Measurements from ENCODE around the gene BRD3.
"Not testable (repeated sequence)": the region's sequence is repeated elsewhere in the genome, so short reads cannot be mapped to it uniquely, and the experiment has no call there.

Gene BRD3

DNA sequence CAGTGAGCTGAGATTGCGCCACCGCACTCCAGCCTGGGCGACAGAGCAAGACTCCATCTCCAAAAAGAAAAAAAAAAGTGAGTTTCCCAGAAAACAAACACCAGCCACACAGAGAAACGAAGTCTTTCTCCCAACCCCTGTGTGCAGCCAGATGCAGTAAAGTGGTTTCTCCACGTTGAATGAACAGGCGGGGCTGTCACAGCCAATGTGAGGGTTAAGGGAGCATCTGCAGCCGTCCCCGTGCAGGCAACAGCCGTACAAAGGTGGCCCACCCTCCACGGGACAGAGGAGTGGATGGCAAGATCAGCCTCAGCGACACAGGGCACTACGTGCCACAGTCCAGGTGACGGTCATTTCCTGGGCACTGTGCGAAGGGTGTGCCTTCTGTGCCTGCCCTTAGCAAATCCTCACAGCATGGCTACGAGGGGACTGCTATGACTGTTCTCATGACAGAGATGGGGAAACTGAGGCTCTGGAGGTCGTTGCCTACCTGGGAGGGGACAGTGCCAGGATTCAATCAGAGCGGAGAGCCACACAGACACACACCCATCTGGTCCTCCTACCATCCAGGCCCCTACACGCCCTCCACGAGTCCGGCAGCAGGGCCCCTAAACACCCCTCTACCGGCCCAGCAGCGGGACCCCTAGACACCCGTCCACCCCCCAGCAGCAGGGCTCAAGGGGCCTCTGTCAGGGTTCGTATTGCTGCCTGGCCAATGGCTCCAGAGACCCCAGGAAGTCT, 78.0 kb downstream of the BRD3 start:
- Histone ChIP-seq H3K36me3 (ENCODE audit: control insufficient read depth, insufficient read depth, low read length) (no peaks in the 10 kb centered on the region), H3K27me3 (ENCODE audit: insufficient read depth, low read length, poor library complexity) (no peaks in the 10 kb centered on the region), H3K4ac (ENCODE audit: low read depth, low read length) (no peak overlapping the region), H3K4me3 (ENCODE audit: low read length) (no peak overlapping the region), H3K79me1 (ENCODE audit: low read length) (peaks cover 15% of the 10 kb centered on the region), H4K5ac (ENCODE audit: low read length) (no peak overlapping the region), H3K27ac (ENCODE audit: low read depth, low read length) (no peak overlapping the region), H3K56ac (ENCODE audit: low read length) (no peak overlapping the region), H3K79me2 (ENCODE audit: control insufficient read depth, insufficient read depth, low read length) (peaks cover 25% of the 10 kb centered on the region), H3K4me1 (ENCODE audit: control insufficient read depth, low read depth, low read length) (no peaks in the 10 kb centered on the region), H4K8ac (ENCODE audit: low read depth, low read length) (no peak overlapping the region), H2AK5ac (ENCODE audit: low read length) (no peak overlapping the region), H2BK120ac (ENCODE audit: low read depth, low read length) (no peak overlapping the region), H3K23ac (ENCODE audit: low read length) (no peak overlapping the region), H2BK5ac (ENCODE audit: low read length) (no peak overlapping the region), H2BK15ac (replicated peaks; ENCODE audit: low read depth) (no peak overlapping the region), H3K9ac (ENCODE audit: low read length) (no peak overlapping the region), H3K4me2 (ENCODE audit: low read length) (no peak overlapping the region), H3K18ac (ENCODE audit: low read length) (no peak overlapping the region)
- no peak for DNase-seq
- WGBS (ENCODE audit: extremely low coverage, insufficient coverage, low lambda C conversion rate): no CpG with 5 or more reads among the region's 24 CpGs

DNA sequence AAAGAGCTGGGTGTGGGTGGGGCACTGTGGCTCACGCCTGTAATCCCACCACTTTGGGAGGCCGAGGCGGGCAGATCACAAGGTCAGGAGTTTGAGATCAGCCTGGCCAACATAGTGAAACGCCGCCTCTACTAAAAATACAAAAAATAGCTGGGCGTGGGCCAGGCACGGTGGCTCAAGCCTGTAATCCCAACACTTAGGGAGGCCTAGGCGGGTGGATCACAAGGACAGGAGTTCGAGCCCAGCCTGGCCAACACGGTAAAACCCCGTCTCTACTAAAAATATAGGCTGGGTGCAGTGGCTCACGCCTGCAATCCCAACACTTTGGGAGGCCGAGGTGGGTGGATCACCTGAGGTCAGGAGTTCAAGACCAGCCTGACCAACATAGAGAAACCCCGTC, 79.1 kb downstream of the BRD3 start:
- DNase-seq; H2BK120ac ChIP-seq (ENCODE audit: low read depth, low read length); H4K5ac ChIP-seq (ENCODE audit: low read length); H3K36me3 ChIP-seq (ENCODE audit: control insufficient read depth, insufficient read depth, low read length); H4K8ac ChIP-seq (ENCODE audit: low read depth, low read length); H3K56ac ChIP-seq (ENCODE audit: low read length); H3K23ac ChIP-seq (ENCODE audit: low read length); H3K4me1 ChIP-seq (ENCODE audit: control insufficient read depth, low read depth, low read length); H3K18ac ChIP-seq (ENCODE audit: low read length); H2BK15ac ChIP-seq (replicated peaks; ENCODE audit: low read depth); H3K27ac ChIP-seq (ENCODE audit: low read depth, low read length); H3K4me3 ChIP-seq (ENCODE audit: low read length); H3K27me3 ChIP-seq (ENCODE audit: insufficient read depth, low read length, poor library complexity); H2BK5ac ChIP-seq (ENCODE audit: low read length); H3K4ac ChIP-seq (ENCODE audit: low read depth, low read length); H2AK5ac ChIP-seq (ENCODE audit: low read length); H3K9ac ChIP-seq (ENCODE audit: low read length); H3K4me2 ChIP-seq (ENCODE audit: low read length): not testable (repeated sequence)
- no CpG with 5 or more reads among the region's 14 CpGs for WGBS (ENCODE audit: extremely low coverage, insufficient coverage, low lambda C conversion rate)
- Histone ChIP-seq H3K79me2 (ENCODE audit: control insufficient read depth, insufficient read depth, low read length) (peaks cover 27% of the 10 kb centered on the region), H3K79me1 (ENCODE audit: low read length) (peaks cover 16% of the 10 kb centered on the region)

DNA sequence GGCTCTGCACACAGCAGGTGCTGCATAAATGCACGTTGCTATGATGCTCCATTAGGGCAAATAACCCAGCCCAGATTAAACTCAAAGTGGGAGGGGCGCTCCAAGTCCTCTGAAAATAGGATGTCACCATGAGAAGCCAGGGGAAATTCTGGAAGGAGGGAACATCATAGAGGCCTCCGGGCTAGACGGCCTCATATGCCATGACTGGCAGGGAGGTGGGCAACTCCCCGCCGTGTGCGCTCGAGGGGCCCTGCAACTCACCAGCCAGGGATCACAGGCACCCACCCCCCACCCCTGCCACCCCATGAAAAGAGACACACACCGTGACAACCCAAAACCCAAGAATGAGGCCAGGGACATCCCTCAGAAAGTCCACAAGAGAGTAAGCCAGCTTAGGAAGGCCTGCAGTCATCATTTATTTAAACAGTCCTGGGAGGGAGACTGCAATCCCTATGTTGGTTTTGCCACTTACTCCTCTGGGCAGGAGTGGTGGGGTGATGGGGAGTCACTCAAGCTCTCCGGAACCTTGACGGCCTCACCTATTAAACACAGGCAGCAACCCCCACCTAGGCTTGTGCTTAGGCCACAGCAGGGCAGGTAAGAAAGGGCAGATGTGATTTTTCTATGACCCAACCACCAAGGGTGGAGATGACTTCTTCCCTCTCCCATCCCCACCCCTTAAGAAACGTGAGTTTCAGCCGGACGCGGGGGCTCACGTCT, 79.7 kb downstream of the BRD3 start:
- no peak overlapping the region for H4K5ac ChIP-seq (ENCODE audit: low read length)
- no peak overlapping the region for H3K4me2 ChIP-seq (ENCODE audit: low read length)
- H3K27me3 ChIP-seq (ENCODE audit: insufficient read depth, low read length, poor library complexity): no peaks in the 10 kb centered on the region
- H3K9ac ChIP-seq (ENCODE audit: low read length): no peak overlapping the region
- H3K56ac ChIP-seq (ENCODE audit: low read length): no peak overlapping the region
- no peak overlapping the region for H3K23ac ChIP-seq (ENCODE audit: low read length)
- WGBS (ENCODE audit: extremely low coverage, insufficient coverage, low lambda C conversion rate): no CpG with 5 or more reads among the region's 16 CpGs
- H3K4me1 ChIP-seq (ENCODE audit: control insufficient read depth, low read depth, low read length): no peaks in the 10 kb centered on the region
- no peak overlapping the region for H4K8ac ChIP-seq (ENCODE audit: low read depth, low read length)
- no peak for DNase-seq
- H3K79me2 ChIP-seq (ENCODE audit: control insufficient read depth, insufficient read depth, low read length): peaks cover 28% of the 10 kb centered on the region
- no peak overlapping the region for H3K18ac ChIP-seq (ENCODE audit: low read length)
- H3K4me3 ChIP-seq (ENCODE audit: low read length): no peak overlapping the region
- H3K27ac ChIP-seq (ENCODE audit: low read depth, low read length): no peak overlapping the region
- no peak overlapping the region for H3K4ac ChIP-seq (ENCODE audit: low read depth, low read length)
- no peak overlapping the region for H2BK120ac ChIP-seq (ENCODE audit: low read depth, low read length)
- no peak overlapping the region for H2AK5ac ChIP-seq (ENCODE audit: low read length)
- no peak overlapping the region for H2BK15ac ChIP-seq (replicated peaks; ENCODE audit: low read depth)
- H3K79me1 ChIP-seq (ENCODE audit: low read length): peaks cover 18% of the 10 kb centered on the region
- no peak overlapping the region for H2BK5ac ChIP-seq (ENCODE audit: low read length)
- H3K36me3 ChIP-seq (ENCODE audit: control insufficient read depth, insufficient read depth, low read length): no peaks in the 10 kb centered on the region

DNA sequence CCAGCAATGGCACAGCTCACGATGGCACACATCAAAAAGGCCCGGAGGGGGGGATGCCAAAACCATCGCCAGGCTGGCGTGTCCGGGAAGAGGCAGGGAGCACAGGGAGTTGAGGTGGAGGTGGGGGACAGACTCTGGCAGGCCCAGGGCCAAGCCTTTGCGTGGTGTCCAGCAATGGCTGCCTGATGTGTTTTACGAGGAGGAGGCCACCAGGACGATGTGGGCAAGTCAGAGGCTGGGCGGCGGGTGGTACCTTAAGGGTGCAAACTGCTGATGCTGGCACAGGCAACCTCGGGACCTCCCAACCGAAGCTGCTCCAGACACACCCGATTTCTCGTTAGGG, 80.4 kb downstream of the BRD3 start:
- H3K18ac ChIP-seq (ENCODE audit: low read length): no peak overlapping the region
- DNase-seq: no peak
- no peak overlapping the region for H3K56ac ChIP-seq (ENCODE audit: low read length)
- H4K8ac ChIP-seq (ENCODE audit: low read depth, low read length): no peak overlapping the region
- no peak overlapping the region for H3K9ac ChIP-seq (ENCODE audit: low read length)
- no peak overlapping the region for H3K4me2 ChIP-seq (ENCODE audit: low read length)
- no peak overlapping the region for H3K27ac ChIP-seq (ENCODE audit: low read depth, low read length)
- no peak overlapping the region for H3K4me3 ChIP-seq (ENCODE audit: low read length)
- no peaks in the 10 kb centered on the region for H3K4me1 ChIP-seq (ENCODE audit: control insufficient read depth, low read depth, low read length)
- H3K79me1 ChIP-seq (ENCODE audit: low read length): peaks cover 20% of the 10 kb centered on the region
- WGBS (ENCODE audit: extremely low coverage, insufficient coverage, low lambda C conversion rate): no CpG with 5 or more reads among the region's 14 CpGs
- no peak overlapping the region for H2AK5ac ChIP-seq (ENCODE audit: low read length)
- no peak overlapping the region for H3K4ac ChIP-seq (ENCODE audit: low read depth, low read length)
- H2BK5ac ChIP-seq (ENCODE audit: low read length): no peak overlapping the region
- H3K36me3 ChIP-seq (ENCODE audit: control insufficient read depth, insufficient read depth, low read length): no peaks in the 10 kb centered on the region
- H3K23ac ChIP-seq (ENCODE audit: low read length): no peak overlapping the region
- H3K27me3 ChIP-seq (ENCODE audit: insufficient read depth, low read length, poor library complexity): no peaks in the 10 kb centered on the region
- no peak overlapping the region for H2BK120ac ChIP-seq (ENCODE audit: low read depth, low read length)
- peaks cover 33% of the 10 kb centered on the region for H3K79me2 ChIP-seq (ENCODE audit: control insufficient read depth, insufficient read depth, low read length)
- no peak overlapping the region for H4K5ac ChIP-seq (ENCODE audit: low read length)
- no peak overlapping the region for H2BK15ac ChIP-seq (replicated peaks; ENCODE audit: low read depth)

DNA sequence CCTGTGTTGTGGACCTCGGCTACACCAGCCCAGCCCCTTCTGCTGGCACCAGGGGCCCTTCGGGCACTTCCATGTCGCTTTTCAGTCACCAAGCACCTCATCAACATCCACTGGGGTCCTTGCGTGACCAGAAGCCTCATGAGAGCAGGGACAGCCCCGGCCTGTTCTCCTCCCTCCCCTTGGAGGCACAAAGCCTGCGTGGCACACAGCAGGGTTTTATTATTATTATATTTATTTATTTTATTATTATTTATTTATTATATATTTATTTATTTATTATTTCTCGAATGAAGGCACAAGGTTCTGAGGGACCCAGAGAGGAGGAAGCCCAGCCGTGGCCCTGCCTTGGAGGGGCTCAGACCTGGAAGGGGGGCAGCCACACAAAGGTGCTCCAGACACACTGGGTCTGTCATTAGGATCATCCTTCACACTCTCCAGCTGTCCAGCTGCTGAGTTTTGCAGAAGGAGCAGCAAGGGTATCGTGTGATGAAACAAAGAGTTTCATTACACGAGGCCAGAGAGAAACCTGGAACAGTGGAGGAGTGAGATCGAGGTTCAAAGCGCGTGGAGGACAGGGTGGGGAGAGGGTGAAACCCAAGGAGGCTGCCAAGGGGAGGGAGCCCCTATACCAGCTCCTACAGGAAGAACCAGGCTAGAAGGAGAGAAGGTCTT, 80.9 kb downstream of the BRD3 start:
- no peak overlapping the region for H2BK5ac ChIP-seq (ENCODE audit: low read length)
- DNase-seq: no peak
- no peak overlapping the region for H3K23ac ChIP-seq (ENCODE audit: low read length)
- no peak overlapping the region for H2BK120ac ChIP-seq (ENCODE audit: low read depth, low read length)
- H3K79me2 ChIP-seq (ENCODE audit: control insufficient read depth, insufficient read depth, low read length): peaks cover 36% of the 10 kb centered on the region
- peaks cover 20% of the 10 kb centered on the region for H3K79me1 ChIP-seq (ENCODE audit: low read length)
- no peak overlapping the region for H4K5ac ChIP-seq (ENCODE audit: low read length)
- no peak overlapping the region for H3K18ac ChIP-seq (ENCODE audit: low read length)
- no peaks in the 10 kb centered on the region for H3K36me3 ChIP-seq (ENCODE audit: control insufficient read depth, insufficient read depth, low read length)
- no peaks in the 10 kb centered on the region for H3K4me1 ChIP-seq (ENCODE audit: control insufficient read depth, low read depth, low read length)
- H2BK15ac ChIP-seq (replicated peaks; ENCODE audit: low read depth): no peak overlapping the region
- no peak overlapping the region for H3K27ac ChIP-seq (ENCODE audit: low read depth, low read length)
- no peak overlapping the region for H4K8ac ChIP-seq (ENCODE audit: low read depth, low read length)
- H3K9ac ChIP-seq (ENCODE audit: low read length): no peak overlapping the region
- H2AK5ac ChIP-seq (ENCODE audit: low read length): no peak overlapping the region
- no peak overlapping the region for H3K4ac ChIP-seq (ENCODE audit: low read depth, low read length)
- H3K56ac ChIP-seq (ENCODE audit: low read length): no peak overlapping the region
- no CpG with 5 or more reads among the region's 13 CpGs for whole genome bisulfite sequencing (ENCODE audit: extremely low coverage, insufficient coverage, low lambda C conversion rate)
- no peak overlapping the region for H3K4me3 ChIP-seq (ENCODE audit: low read length)
- H3K27me3 ChIP-seq (ENCODE audit: insufficient read depth, low read length, poor library complexity): no peaks in the 10 kb centered on the region
- no peak overlapping the region for H3K4me2 ChIP-seq (ENCODE audit: low read length)
